ENCODE measurements around the gene NFX1.

DNA sequence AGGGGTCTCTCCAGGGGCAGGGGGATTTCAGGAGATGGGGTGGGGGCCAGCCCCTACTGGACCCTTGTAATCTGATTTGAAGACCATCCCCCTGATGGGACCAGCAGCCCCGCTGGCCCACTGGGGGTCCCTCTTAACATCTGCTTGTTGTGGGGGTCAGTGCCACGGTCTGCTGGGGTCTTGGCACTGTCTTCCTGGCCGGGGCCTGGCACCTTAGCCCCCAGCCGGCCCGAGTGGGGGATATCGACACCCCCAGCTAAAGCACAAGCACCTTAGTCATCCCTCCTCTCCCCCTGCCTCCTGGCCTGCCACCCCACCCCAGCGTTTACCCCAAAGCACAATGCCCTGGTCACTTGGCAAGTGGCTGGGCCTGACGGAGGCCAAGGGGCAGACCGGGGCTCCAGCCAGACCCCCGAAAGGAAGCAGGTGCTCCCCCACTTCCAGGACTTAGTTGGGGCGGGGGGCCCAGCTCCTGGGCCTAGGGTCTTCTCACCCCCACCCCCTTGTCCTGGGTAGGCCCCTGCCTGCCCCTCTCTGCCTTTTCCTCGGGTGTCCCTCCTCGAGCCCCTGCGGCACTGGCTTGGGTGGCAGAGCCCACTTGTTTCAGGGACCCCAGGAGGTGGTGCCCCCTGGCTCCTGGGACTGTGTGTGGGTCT is 1.4 kb upstream of the NFX1 start:
- TF ChIP-seq POLR2AphosphoS5 (IDR thresholded peaks at IDR 0.05; ENCODE audit: low read depth) (no peak), CTCF (IDR thresholded peaks at IDR 0.05; ENCODE audit: insufficient read depth, low read length) (no peak), REST (IDR thresholded peaks at IDR 0.05; ENCODE audit: insufficient replicate concordance, low read depth) (no peak), SPI1 (IDR thresholded peaks at IDR 0.05; ENCODE audit: borderline replicate concordance, low read depth) (no peak), GABPA (IDR thresholded peaks at IDR 0.05; ENCODE audit: low read depth) (no peak)

Data from HL-60 (cell line).